Central memory CD4-positive, alpha-beta T cell (primary cell): ENCODE results near the gene IKBKG.
A peak's percentile ranks its signal among the peaks of the same experiment; 100 is the strongest.
"Not testable (repeated sequence)": the region's sequence is repeated elsewhere in the genome, so short reads cannot be mapped to it uniquely, and the experiment has no call there.

Experiments used
- DNase-seq: peaks from one replicate; pipeline ENCODE4 v3.0.0; 2022
- total RNA-seq, 3 experiments: gene quantifications; one replicate each; lab custom pipeline; 2026; lab: John Stamatoyannopoulos, UW

The IKBKG gene, protein sequence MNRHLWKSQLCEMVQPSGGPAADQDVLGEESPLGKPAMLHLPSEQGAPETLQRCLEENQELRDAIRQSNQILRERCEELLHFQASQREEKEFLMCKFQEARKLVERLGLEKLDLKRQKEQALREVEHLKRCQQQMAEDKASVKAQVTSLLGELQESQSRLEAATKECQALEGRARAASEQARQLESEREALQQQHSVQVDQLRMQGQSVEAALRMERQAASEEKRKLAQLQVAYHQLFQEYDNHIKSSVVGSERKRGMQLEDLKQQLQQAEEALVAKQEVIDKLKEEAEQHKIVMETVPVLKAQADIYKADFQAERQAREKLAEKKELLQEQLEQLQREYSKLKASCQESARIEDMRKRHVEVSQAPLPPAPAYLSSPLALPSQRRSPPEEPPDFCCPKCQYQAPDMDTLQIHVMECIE
- 10.8 to 17.7 (median 12.5) reads per million in 3 experiments for total RNA-seq

DNA sequence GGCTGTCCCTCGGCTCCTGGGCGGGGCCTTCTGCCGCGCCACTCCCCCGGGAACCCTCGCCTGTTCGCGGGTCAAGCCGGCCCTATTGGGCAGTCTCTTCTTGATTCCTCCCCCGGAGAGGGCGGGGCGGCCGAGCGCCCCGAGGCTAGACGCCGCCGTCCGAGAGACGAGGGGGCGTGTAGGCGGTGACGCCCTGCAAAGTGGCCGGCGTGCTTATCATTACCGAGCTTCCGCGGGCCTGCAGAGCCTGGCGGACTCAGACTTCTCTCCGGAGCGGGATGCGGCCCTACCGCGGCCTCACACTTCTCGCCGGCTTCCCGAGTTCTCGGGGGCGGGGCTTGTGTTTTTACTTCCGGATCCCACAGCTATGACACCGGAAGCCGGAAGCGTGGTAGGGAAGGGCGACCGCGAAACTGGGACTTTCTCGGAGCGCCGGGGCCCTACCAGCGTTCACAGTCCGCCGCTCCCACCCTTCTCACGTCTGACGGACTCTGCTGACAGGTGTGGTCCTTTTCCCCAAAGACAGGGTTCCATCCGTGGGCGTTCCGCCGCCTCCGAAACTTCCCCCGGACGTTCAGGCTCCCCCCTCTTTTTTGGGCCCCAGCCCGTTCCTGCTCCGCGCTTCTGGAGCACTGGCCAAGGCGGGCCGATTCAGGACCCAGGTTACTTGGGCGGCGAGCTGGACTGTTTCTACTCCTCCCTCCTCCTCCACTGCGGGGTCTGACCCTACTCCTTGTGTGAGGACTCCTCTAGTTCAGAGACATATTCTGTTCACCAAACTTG lies at the start of gene IKBKG:
Gene IKBKG, plus strand, starts transcription at position 376 of the 783 bp plus-strand sequence. CDS start 4,383 bp downstream, outside the sequence.
- DNase-seq = peak; percentile 89

GRCh38 chrX:154501423-154501822 lies 46.0 kb upstream of the IKBKG start:
- not testable (repeated sequence) for DNase-seq

- no peak for DNase-seq
Observed at GRCh38 chrX:154502098-154502497, 45.3 kb upstream of the IKBKG start.

DNA sequence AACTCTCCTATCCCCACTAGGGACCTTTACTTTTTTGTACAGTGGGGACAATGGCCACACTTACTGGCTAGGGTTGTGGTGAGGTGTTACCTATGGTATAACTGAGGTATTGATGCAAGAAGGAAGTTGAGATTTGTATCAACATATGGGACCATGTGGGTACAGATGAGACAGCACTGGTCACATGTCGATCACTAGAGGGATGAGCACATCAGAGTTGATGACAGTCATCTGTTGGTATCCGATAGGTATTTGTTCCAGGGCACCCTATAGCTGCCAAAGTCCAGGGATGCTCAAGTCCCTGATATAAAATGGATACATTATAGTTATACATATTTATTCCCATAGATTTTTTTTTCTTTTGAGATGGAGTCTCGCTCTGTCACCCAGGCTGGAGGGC lies 44.4 kb upstream of the IKBKG start:
- DNase-seq = no peak

- no peak for DNase-seq
Observed at GRCh38 chrX:154505734-154506133, 41.7 kb upstream of the IKBKG start.

DNA sequence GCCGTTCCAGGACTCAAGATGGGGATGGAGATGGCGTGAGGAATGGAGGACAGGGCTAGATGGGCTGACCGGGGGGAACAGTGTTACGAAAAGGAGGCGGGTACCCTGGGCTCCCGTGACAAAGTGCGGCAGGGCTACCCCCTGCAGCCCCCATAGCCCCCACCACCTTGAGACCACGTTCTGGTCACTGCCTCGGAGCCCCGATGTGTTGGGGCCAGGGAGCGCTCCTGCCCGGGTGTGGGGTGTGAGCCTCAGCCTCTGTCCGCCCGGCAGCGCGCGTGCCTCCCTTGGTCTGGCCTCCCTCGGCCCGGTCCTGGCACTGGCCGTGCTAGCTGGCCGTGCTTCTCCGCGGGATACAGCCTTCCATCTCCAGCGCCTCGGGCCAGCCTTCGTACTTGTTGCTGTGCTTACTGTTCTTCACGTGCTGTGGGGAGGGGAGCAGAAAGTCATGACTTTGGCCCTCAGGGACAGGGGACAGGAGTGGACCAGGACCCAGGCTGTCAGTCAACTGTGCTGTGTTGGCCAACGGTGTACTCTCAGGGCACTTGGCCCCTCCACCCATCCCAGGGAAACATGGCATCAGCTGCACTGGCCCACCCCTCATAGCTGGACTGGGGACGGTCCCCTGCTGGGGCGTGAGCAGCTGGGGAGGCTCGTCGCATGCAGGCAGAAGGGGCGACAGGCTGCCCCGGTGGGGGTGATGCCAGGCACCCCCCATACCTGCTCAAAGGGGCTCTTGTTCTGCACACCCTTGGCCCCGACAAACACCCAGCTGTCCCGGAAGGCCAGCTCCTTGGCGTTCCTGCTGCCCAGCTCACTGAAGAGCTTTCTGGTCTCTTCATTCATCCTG lies 40.7 kb upstream of the IKBKG start:
- no peak for DNase-seq

- no peak for DNase-seq
Observed at GRCh38 chrX:154507673-154508383, 39.6 kb upstream of the IKBKG start.

DNA sequence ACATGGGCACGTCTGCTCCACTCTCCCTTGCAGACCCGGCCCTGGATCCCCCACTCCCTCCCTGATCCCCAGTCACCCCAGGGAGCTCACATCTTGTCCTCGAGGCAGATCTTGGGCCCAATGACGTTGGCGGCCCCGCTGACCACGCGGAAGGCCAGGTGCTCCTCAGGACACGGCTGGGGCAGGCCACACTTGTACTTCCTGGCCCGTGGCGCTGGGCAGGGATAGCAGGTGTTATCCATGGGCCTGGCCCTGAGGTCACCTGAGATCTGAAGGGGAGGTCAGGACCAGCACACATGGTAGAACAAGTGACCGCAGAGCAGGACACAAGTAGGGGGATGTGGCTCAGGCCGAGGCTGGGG lies 39.1 kb upstream of the IKBKG start:
- DNase-seq = no peak

GRCh38 chrX:154509455-154509854 lies 38.0 kb upstream of the IKBKG start:
- DNase-seq = no peak

DNA sequence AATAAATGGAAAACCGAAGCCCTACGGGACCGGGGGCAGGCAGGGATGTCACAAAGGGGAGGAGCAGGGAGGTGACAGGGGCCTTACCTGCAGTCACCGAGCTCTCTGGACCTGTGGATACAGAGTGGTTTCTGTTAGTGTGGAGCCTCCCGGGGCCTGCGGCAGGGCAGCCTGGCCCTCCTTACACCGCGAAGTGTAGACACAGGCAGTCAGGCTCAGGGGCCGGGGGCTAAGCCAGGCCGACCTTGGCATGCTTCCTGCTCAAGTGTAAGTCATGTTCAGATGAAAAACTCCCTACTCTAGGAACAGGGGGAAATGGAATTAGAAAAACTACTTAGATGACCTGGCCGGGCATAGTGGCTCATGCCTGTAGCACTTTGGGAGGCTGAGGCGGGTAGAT lies 35.7 kb upstream of the IKBKG start:
- no peak for DNase-seq

- no peak for DNase-seq
Observed at GRCh38 chrX:154512879-154513553, 34.4 kb upstream of the IKBKG start.

GRCh38 chrX:154513716-154514115 lies 33.7 kb upstream of the IKBKG start:
- no peak for DNase-seq

- DNase-seq = no peak
Observed at GRCh38 chrX:154515090-154515965, 32.1 kb upstream of the IKBKG start.

- DNase-seq = peak; percentile 87
Observed at GRCh38 chrX:154515966-154516655, 31.3 kb upstream of the IKBKG start, which contains the start of gene FAM3A. Gene FAM3A (minus strand): TSS chrX:154516232. CDS start chrX:154515772, 460 bp downstream.

DNA sequence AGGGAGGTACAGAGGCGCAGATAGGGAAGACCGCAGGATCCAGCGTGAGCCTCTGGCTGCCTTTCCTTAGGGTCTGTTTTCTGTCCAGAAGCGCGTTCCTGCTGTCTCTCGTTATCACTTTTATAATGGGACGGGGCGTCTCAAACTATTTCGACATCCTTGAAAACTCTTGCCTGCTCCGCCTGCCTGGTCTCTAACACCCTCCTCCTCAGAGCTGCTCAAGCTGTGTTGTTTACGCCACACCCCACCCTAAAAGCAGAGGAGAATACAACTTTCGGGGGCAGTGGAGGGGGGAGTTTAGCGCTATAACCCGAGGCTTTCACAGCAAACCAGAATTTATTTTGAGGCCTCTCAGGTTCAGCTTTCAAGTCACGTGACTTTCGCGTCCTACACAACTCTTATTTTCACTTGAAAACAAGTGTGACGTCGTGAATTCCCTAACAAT lies 30.7 kb upstream of the IKBKG start:
- no peak for DNase-seq

DNA sequence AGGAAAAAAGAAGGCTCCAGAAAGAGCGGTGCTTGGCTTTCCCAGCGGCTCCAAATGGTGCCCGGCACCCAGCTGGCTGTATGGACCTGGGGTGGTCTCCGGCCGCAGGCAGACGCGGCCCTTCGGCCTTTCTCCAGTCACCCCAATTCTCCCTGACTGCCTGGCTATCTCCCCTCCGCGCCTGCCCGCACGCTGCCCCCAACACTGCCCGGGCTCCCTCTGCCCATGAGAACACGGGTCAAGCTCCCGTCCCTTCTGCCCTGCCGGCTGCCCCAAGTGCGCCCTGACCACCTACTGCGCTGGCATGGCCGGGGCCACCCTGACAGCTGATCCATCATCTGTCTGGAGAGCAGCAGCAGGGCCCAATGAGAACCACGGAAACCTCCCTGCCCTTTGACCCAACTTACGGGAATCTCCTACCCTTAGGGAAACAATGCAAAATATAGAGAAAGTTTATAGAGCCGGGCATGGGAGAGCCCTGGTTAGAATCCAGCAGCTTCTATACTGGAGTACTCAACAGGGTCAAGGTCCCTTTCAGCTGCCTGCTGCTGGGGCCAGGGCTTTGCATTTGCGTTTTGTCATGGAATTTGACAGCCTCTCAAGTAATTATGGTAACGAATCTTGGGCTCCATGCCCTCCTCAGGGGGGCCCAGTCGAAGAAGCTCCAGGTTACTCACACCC lies 30.2 kb upstream of the IKBKG start:
- DNase-seq = no peak

DNA sequence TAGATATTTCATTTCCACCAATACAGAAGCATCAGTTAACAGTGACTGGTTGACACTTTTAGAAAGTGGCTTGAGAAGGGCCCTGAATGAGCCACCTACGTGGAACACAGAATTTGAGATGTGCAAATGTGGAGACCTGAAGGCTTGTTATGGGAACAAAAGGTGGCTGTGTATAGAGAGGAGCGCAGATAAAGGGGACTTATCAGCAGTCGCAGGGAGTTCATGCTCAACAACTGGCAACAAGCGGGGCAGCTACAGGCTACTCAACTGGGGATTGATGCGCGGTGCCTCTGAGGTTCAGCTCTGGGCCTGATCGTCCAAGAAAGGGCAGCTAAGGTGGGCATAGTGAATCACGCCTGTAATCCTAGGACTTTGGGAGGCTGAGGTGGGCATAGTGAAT lies 28.0 kb upstream of the IKBKG start:
- DNase-seq = no peak

DNA sequence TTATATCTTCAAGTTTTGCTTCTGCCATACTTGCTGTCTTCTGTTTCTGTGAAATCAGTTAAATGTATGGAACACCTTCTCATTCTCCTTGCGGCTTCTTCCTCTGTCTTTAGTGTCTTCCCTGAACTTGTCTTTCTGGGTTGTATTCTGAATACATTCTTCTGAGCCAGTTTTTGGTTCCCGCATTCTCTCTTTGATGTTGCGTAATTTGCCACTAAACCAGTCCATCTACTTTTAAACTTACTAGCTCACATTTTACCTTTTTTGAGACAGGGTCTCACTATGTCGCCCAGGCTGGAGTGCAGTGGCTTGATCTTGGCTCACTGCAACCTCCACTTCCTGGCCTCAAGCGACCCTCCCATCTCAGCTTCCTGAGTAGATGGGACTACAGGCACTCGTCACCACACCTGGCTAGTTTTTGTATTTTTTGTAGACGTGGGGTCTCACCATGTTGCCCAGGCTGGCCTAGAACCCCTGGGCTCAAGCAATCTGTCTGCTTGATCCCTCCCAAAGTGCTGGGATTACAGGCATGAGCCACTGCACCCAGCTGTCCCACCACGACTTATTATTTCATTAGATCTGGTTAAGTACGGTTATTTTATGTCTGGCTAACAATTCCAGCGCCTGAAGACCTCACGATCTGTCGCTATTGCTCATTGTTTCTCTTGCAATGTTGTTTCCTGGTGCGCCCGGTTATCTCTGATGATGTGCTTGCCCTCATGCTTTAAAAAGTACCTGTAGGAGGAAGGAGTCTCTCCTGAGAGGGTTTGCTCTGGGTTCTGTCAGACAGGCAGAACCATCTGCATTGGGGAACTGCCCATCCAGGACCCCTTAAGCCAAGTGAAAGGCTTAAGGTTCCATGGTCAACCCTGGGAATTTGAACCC lies 21.6 kb upstream of the IKBKG start:
- DNase-seq = no peak
